ENCODE results near the gene DES. TPM values are rescaled to one million over a fixed set of nuclear protein-coding genes. Genes with fewer than 3 reads are reported as not detected.

The DES gene
- total RNA-seq, 1 experiment from 2014 or later: not detected

DNA sequence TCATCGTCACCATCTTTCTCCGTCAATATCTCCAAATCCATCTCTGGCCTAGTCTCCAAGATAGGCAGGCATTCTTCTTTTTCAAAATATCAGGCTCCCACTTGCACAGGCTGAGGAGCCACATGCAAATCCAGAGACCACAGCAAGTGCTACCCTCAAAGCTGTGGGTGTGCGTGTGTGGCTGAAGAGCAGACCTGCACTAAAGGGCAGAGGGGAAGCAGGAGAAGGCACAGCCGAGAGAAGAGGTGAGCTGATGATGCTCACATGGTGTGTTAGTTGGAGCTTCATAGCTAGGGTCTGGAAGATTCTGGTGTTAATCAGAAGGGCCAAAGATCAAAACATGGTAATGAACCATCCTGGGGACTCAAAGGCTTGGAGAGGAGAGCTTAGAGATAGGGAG lies 20.3 kb downstream of the DES start:
- no TSS peak for BruUV-seq (replicated peaks)
- Histone ChIP-seq H3K27ac (ENCODE audit: low read length) (no peak overlapping the region), H2AFZ (ENCODE audit: low read length) (no peak overlapping the region), H3K9me2 (replicated peaks; ENCODE audit: low read length) (no peaks in the 10 kb centered on the region), H3K9me3 (ENCODE audit: low read length) (no peaks in the 10 kb centered on the region), H3K36me3 (ENCODE audit: low read depth, low read length) (no peaks in the 10 kb centered on the region), H3K4me3 (ENCODE audit: low read length) (no peak overlapping the region), H3F3A (ENCODE audit: low read length, unreplicated experiment) (no peaks in the 10 kb centered on the region), H3K4me1 (ENCODE audit: insufficient read depth, low read length) (peaks cover 18% of the 10 kb centered on the region), H4K20me1 (ENCODE audit: low read length) (no peaks in the 10 kb centered on the region), H3K4me2 (ENCODE audit: low read length) (no peak overlapping the region), H3K9ac (ENCODE audit: low read length) (no peak overlapping the region), H3K27me3 (ENCODE audit: low read length) (no peaks in the 10 kb centered on the region), H3K79me2 (ENCODE audit: low read length) (peaks cover 12% of the 10 kb centered on the region)
- ChIA-PET POLR2A (ENCODE audit: unreplicated experiment) (no interaction called here), CTCF (no interaction called here)
- DNase-seq: no peak
- TF ChIP-seq EZH2 (IDR thresholded peaks at IDR 0.05; ENCODE audit: low read length, unreplicated experiment): no peak
- TF ChIP-seq EZH2phosphoT487 (IDR thresholded peaks at IDR 0.05; ENCODE audit: borderline replicate concordance, low read length): no peak
- TF ChIP-seq CTCF (conservative IDR thresholded peaks at IDR 0.05; ENCODE audit: low read depth, low read length): no peak
- intact Hi-C loops (cut with micrococcal nuclease): no loop called here
- no peak for ATAC-seq

DNA sequence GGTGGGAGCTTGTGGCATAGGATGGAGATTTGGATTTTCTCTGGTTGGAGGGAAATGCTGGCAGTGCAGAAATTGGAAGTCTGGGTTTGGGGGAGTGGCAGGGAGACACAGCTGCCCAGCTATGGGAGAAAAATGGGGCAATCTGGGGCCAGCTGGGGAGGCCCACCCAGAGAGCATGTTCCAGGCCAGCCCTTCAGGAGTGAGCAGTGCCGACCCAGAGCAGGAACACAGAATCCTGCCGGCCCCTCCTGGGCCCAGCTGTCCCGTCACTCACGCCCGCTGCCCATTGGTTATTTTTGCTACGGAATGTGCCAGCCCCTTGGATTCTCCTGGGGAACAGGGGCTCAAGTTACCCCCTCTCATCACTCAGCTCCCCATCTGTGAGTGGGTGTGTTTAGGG lies 21.3 kb downstream of the DES start:
- H3K27me3 ChIP-seq (ENCODE audit: low read length): no peaks in the 10 kb centered on the region
- H3K9me2 ChIP-seq (replicated peaks; ENCODE audit: low read length): no peaks in the 10 kb centered on the region
- no peaks in the 10 kb centered on the region for H3F3A ChIP-seq (ENCODE audit: low read length, unreplicated experiment)
- TF ChIP-seq EZH2 (IDR thresholded peaks at IDR 0.05; ENCODE audit: low read length, unreplicated experiment) (no peak), EZH2phosphoT487 (IDR thresholded peaks at IDR 0.05; ENCODE audit: borderline replicate concordance, low read length) (no peak), CTCF (conservative IDR thresholded peaks at IDR 0.05; ENCODE audit: low read depth, low read length) (no peak)
- POLR2A ChIA-PET (ENCODE audit: unreplicated experiment): no interaction called here
- H2AFZ ChIP-seq (ENCODE audit: low read length): no peak overlapping the region
- peaks cover 18% of the 10 kb centered on the region for H3K4me1 ChIP-seq (ENCODE audit: insufficient read depth, low read length)
- H4K20me1 ChIP-seq (ENCODE audit: low read length): no peaks in the 10 kb centered on the region
- no peak overlapping the region for H3K4me2 ChIP-seq (ENCODE audit: low read length)
- no peak overlapping the region for H3K4me3 ChIP-seq (ENCODE audit: low read length)
- no peak overlapping the region for H3K9ac ChIP-seq (ENCODE audit: low read length)
- no peaks in the 10 kb centered on the region for H3K36me3 ChIP-seq (ENCODE audit: low read depth, low read length)
- peaks cover 14% of the 10 kb centered on the region for H3K79me2 ChIP-seq (ENCODE audit: low read length)
- H3K27ac ChIP-seq (ENCODE audit: low read length): no peak overlapping the region
- no peak for DNase-seq
- intact Hi-C loops (cut with micrococcal nuclease): no loop called here
- ATAC-seq: no peak
- CTCF ChIA-PET: no interaction called here
- BruUV-seq (replicated peaks): no TSS peak
- no peaks in the 10 kb centered on the region for H3K9me3 ChIP-seq (ENCODE audit: low read length)

DNA sequence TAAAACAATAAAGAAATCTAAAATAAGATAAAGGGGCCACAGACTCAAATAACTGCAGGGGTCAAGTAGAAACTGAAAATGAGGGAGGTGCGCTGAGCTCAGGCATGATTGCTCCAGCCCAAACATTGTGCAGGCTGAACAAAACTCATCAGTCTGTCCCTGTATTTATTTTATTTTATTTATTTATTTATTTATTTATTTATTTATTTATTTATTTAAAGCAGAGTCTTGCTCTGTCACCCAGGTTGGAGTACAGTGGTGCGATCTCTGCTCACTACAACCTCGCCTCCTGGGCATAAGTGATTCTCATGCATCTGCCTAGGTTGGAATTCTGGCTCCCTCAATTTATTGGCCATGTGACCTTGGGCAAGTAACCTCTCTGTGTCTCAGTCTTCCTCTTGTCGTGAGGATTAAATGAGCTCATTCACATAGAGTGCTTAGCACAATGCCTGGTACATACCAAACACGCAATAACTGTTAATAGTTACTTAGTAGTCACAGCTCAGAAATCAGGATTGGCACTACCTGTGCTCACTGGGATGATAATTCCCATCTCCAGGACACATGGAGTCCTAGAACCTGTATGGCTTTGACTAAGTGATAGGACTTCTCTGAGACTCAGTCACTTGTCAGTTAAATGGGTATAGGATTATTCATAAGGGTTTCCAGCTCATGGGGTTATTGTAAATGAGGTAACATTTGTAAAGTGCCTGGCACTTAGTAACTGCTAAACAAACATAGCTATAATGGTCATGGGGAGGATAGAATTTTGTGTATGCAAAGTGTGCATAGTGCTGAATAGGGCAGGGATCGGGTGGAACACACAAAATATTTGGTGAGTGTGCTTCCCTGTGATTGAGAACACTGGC lies 22.4 kb downstream of the DES start:
- intact Hi-C loops (cut with micrococcal nuclease): no loop called here
- Histone ChIP-seq H3F3A (ENCODE audit: low read length, unreplicated experiment) (no peaks in the 10 kb centered on the region), H4K20me1 (ENCODE audit: low read length) (no peaks in the 10 kb centered on the region), H2AFZ (ENCODE audit: low read length) (peak overlapping the region; percentile 95; the same call in 1 of the 2 replicates), H3K4me1 (ENCODE audit: insufficient read depth, low read length) (peaks cover 18% of the 10 kb centered on the region), H3K36me3 (ENCODE audit: low read depth, low read length) (no peaks in the 10 kb centered on the region), H3K9me3 (ENCODE audit: low read length) (no peaks in the 10 kb centered on the region), H3K4me2 (ENCODE audit: low read length) (peak overlapping the region; percentile 100), H3K27ac (ENCODE audit: low read length) (peak overlapping the region; percentile 33), H3K79me2 (ENCODE audit: low read length) (peaks cover 14% of the 10 kb centered on the region), H3K9me2 (replicated peaks; ENCODE audit: low read length) (no peaks in the 10 kb centered on the region), H3K27me3 (ENCODE audit: low read length) (no peaks in the 10 kb centered on the region), H3K4me3 (ENCODE audit: low read length) (peak overlapping the region; percentile 75; the same call in 1 of the 2 replicates), H3K9ac (ENCODE audit: low read length) (peak overlapping the region; percentile 59; the same call in 1 of the 2 replicates)
- POLR2A ChIA-PET (ENCODE audit: unreplicated experiment): interaction anchor here (0.9 kb wide), 1 partner anchor 58 kb away, joined by 4 read pairs; the partner anchor contains the start of gene GMPPA
- CTCF ChIA-PET: interaction anchor here (0.6 to 0.7 kb wide), 2 partner anchors 38 to 82 kb away, joined by 3 read pairs; no protein-coding TSS in a partner anchor
- peak; percentile 60 for ATAC-seq
- BruUV-seq (replicated peaks): no TSS peak
- peak; percentile 57 for DNase-seq
- TF ChIP-seq CTCF (conservative IDR thresholded peaks at IDR 0.05; ENCODE audit: low read depth, low read length) (no peak), EZH2phosphoT487 (IDR thresholded peaks at IDR 0.05; ENCODE audit: borderline replicate concordance, low read length) (no peak), EZH2 (IDR thresholded peaks at IDR 0.05; ENCODE audit: low read length, unreplicated experiment) (no peak)
